ENCODE measurements around the gene GPR156.
"Not testable (repeated sequence)": the region's sequence is repeated elsewhere in the genome, so short reads cannot be mapped to it uniquely, and the experiment has no call there.

Gene GPR156

GRCh38 chr3:120272286-120272685, 12.7 kb downstream of the GPR156 start:
- no peak for DNase-seq

- no peak for DNase-seq
Observed at GRCh38 chr3:120265989-120266388, 19.0 kb downstream of the GPR156 start.

GRCh38 chr3:120264963-120265362, 20.1 kb downstream of the GPR156 start:
- DNase-seq, result no peak

DNA sequence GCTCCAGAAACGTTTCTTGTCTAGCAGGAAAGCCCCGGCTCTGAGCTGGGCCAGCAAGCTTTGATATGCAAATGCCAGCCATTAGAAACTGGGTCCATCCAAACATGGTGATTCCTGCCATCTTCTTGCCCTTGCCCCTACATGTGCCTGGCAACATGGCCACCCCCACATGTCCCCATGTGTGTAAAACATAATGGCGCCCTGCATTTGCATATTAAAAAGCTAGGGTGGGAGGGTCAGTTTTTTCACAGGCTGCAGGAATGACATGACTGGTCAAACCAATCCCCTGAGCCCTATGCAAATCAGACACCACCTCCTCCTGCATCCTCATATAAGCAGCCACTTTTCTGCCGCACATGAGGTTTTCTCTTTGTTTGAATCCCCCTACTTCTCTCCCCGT, 21.2 kb downstream of the GPR156 start:
- no peak for DNase-seq

GRCh38 chr3:120258009-120258408, 27.0 kb downstream of the GPR156 start:
- no peak for DNase-seq

GRCh38 chr3:120245386-120245785, 39.6 kb downstream of the GPR156 start:
- DNase-seq, result no peak

GRCh38 chr3:120244834-120245225, 40.2 kb downstream of the GPR156 start:
- DNase-seq, result no peak

GRCh38 chr3:120239644-120240043, 45.4 kb downstream of the GPR156 start:
- DNase-seq, result no peak

DNA sequence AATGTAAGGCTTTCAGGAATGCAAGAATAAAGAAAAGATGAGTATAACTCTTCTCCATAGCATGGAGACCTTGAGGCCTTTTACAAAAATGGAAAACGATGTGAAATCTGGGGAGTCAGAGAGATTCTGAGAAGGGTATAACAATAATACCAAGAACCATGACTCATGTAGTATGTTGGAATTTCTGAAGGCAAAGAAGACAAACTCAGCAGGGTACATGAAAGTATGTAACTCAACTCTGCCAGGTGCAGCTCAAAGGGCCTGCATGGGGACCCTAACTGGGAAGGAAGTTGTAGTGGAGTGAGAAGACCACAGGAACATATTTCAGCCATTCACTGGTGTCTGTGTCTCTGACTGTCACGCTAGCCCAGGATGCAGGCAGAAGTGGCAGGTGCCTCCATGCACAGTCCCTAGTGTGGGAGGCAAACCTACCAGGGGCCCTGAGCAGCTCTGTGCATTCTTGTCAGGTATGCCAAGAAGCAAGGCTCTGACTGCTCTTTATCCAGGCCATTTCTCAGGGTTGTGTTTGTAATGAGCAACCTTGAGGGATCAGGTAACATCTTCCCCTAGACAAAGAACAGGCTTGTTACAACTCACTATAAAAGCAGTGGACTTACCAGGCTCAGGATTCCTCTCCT, 57.2 kb downstream of the GPR156 start:
- no peak for DNase-seq

DNA sequence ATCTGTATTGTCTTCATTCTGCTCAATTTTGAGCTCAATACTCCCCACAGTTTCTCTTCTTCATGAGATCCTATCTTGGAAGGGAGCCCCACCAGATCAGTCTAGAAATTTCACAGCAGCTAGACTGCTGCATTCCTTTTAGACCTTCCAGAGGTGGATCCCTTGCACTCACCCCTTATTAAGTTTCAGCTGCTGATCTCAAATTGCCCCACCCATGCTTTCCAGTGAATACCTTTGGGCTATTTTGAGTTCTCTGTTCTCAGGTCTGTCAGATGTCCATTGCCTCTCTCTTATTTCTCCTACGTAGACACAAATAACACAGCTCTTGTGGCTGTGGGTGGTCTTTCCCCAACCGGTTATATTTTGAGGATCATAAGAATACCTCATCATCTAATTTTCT, 60.8 kb downstream of the GPR156 start:
- no peak for DNase-seq

DNA sequence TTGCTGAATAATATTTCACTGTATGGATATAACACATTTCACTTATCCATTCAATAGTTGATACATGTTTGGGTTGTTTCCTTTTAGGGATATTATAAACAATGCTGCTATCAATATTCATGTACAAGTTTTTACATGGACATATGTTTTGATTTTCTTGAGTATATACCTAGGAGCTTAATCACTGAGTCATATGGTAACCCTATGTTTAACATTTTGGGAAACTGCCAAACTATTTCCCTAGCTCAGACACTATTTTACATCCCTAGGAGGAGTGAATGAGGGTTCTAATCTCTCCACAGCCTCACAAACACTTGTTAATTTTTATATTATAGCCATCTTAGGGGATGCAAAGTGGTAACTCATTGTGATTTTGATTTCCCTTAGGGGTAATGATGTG, 66.0 kb downstream of the GPR156 start:
- no peak for DNase-seq

DNA sequence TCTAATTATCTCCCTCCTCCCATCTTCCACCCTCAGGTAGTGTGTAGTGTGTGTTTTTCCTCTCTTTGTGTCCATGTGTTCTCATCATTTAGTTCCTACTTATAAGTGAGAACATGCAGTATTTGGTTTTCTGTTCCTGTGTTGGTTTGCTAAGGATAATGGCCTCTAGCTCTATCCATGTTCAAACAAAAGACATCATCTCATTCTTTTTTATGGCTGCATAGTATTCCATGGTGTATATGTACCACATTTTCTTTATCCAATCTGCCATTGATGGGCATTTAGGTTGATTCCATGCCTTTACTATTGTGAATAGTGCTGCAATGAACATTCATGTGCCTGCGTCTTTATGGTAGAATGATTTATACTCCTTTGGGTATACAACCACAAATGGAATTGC, 68.4 kb downstream of the GPR156 start:
- not testable (repeated sequence) for DNase-seq

GRCh38 chr3:120214176-120214575, 70.8 kb downstream of the GPR156 start:
- DNase-seq, result no peak

GRCh38 chr3:120212505-120212904, 72.5 kb downstream of the GPR156 start:
- no peak for DNase-seq

GRCh38 chr3:120209425-120209824, 75.6 kb downstream of the GPR156 start:
- DNase-seq, result no peak

DNA sequence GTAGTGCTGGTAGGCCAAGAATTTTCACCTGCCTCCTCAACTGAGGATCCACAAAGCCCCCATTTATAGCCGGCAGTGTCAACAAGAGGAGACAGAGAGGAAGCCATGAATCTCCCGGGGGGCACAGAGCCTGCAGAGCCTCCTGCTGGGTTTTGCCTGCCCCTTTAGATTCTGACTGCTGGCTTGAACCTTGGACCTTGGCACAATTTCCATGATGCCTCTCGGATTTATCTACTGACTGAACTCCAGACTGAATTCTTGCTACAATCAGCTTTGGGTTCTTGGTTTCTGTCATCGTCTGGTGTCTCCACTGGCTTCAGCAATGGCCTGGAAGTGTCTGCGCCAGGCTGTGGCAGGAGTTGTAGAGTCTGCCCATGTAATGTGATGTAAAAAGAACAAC, 80.7 kb downstream of the GPR156 start:
- no peak for DNase-seq

GRCh38 chr3:120203621-120204020, 81.4 kb downstream of the GPR156 start:
- no peak for DNase-seq

GRCh38 chr3:120203016-120203415, 82.0 kb downstream of the GPR156 start:
- DNase-seq, result no peak

DNA sequence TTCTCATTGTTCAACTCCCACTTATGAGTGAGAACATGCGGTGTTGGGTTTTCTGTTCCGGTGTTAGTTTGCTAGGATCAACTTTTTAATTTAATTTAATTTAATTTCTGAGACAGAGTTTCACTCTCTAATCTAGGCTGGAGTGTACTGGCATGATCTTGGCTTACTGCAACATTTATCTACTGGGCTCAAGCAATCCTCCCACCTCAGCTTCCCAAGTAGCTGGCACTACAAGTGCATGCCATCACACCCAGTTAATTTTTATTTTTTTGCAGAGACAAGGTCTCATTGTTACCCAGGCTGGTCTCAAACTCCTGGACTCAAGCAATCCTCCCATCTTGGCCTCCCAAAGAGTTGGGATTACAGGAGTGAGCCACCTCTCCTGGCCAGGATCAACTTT, 82.7 kb downstream of the GPR156 start:
- DNase-seq, result no peak

- no peak for DNase-seq
Observed at GRCh38 chr3:120200493-120201235, 84.4 kb downstream of the GPR156 start.

DNA sequence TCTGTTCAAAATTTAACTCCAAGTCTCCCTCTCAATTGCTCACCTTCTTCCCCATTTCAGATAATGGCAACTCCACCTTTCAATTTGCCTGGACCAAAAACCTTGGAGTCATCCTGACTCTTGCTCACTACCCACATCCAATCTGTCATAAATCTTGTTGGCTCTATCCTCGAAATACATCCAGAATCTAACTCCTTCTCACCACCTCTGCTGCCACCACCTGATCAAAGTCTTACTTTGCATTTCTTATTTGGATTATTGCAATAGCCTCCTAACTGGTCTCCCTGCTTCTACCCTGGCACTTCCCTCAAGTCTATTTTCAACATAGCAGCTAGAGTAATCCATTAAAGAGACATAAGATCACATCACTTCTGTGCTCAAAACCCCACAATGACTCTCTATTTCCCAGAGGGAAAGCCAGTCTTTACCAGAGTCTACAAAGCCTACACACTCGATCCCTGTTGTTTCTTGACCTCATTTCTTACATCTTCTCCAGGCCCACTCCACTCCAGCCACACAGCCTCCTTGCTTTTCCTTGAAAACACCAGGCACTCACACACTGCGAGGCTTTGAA, 86.6 kb downstream of the GPR156 start:
- DNase-seq, result no peak

DNA sequence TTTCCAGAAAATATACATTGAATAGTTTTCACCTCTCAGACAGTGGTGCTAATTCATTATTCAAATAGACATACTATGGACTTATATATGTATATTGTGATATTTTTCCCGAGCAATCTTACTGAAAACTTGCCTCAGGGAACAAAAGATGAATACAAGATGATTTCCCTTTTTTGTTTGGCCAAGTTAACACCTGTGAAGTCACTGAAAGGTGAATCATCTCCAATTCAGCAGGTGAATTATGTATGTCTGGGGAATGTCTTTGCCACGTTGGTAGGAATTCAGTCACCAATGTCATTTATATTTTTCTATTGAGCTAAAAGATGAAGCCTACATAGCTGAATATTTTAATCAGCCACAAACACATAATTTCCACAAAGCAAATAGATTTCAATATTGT, 88.2 kb downstream of the GPR156 start:
- DNase-seq, result no peak

GRCh38 chr3:120196333-120196732, 88.7 kb downstream of the GPR156 start:
- DNase-seq, result no peak

DNA sequence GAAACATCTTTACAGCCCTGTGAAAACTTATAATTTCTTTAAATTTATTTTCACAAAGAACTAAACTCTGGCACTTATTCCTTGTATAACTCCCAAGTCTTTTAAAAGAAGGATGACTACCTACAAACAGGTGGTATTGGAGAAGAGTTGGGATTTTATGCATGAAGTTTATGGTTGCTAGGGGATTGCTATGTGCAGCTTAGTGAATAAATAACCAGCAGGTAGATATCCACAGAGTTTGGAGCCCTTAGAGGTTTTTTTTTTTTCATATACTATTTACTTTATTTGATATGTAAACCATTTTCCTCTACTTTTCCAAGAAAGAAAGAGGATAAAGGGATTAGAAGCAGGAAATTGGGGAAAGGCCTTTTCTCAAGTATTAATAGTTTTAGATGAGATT, 91.5 kb downstream of the GPR156 start:
- DNase-seq, result no peak

- no peak for DNase-seq
Observed at GRCh38 chr3:120192579-120192978, 92.4 kb downstream of the GPR156 start.

All from activated CD4-positive, alpha-beta T cell treated with anti-CD3 and anti-CD28 coated beads, Interleukin-2, amount 50 U/mL, for 48 hours (primary cell).